Inflammatory macrophage treated with lipopolysaccharide for 1 hour (primary cell): Measurements from ENCODE around the gene MYO5B.
"Not testable (repeated sequence)": the region's sequence is repeated elsewhere in the genome, so short reads cannot be mapped to it uniquely, and the experiment has no call there.

Experiments used
- DNase-seq, 2 donors: peaks; one replicate each; pipeline ENCODE4 v3.0.0-alpha.2; 2020 to 2022

Gene MYO5B

GRCh38 chr18:49846718-49847470, 348.1 kb downstream of the MYO5B start:
- no peak for DNase-seq

DNA sequence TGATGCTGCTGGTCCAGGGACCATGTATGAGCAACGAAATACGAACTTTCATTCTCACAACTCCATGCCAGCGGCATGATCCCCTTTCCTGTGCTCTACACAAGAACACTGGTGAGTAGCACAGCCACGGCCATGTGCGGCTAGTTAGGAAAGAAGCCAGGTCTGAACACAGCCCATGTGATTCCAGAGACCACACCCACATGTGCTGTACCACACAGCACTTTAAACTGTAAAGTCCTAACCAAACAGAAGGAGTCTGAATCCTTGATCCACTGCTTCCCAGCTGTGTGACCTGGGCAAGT, 348.6 kb downstream of the MYO5B start:
- no peak for DNase-seq

GRCh38 chr18:49845629-49846360, 349.2 kb downstream of the MYO5B start:
- no peak for DNase-seq

DNA sequence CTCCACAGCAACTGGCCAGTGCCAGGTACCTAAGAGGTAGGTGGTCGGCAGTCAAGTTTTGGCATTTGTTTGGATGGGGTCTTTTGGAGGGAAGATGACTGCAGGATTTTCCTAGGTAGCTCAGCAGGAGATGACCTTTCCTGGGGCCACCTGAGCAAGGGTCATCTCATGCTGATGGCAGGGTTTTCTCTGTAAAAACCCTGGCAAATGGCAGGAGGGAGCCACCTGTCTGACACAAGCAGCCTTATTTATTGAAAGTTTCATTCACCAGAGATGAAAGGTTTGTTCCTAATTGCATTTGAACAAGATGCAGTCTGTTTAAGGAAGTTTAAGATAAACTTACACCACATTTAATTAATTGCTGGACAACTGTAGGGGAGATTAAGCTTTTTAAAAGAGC, 350.0 kb downstream of the MYO5B start:
- no peak for DNase-seq

DNA sequence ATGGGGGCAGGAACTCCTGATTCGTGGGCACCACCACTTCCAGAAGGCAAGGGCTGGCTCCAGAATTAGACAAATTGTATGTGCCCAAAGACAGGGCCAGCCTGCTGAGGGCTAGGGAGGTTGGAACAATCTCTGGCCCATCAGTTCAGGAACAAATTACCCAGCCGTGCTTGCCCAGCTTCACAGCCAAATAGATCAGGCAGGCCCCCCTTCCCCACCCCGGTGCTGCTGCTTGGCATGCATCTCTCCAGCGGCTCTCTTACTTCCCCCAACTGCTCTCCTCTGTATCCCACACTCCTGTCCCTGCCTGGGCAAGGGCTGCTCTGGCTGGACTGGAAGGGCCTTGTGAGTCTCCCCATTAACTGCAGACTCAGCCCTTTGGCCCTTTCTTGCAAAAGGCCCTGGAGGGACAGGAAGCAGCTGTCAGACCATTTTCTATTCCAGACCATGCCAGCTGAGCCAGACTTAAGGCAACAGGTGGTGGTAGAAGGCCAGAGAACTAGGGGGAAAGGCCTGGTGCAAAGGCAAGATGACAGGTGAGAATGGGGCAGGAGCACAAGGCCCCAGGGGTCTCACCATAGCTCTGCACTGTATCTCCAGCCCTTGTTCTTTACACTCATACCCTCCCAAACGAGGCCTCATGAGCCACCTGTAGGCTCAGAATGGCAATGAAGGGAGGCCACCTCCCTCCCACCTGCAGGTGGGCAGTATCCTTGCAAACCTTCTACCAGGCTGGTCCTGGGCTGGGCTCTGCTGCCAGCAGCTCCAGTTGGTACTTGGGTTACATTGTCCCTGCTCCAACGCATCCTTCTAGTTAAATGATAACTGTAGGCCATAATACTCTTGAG, 350.9 kb downstream of the MYO5B start:
- no peak for DNase-seq

GRCh38 chr18:49843131-49843530, 351.8 kb downstream of the MYO5B start:
- no peak for DNase-seq

DNA sequence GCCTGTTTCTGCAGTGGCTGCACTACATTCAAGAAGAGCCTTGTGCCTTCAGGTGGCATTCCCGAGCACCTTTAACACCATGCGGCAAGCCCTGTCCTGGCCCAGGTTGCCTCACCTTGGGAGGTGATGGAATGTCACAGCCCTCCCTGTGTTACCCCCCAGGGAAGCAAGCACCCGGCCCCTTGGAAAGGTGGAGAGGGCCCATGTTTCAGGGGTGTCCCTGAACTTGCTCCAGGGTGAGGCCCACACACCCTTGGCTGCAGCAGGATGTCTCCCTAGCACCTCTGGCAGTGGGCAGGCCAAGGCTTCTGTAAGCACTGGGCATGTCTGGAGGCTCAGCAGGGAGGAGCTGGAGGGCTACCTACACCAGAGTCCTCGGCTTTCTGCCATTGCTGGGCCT, 352.3 kb downstream of the MYO5B start:
- no peak for DNase-seq

DNA sequence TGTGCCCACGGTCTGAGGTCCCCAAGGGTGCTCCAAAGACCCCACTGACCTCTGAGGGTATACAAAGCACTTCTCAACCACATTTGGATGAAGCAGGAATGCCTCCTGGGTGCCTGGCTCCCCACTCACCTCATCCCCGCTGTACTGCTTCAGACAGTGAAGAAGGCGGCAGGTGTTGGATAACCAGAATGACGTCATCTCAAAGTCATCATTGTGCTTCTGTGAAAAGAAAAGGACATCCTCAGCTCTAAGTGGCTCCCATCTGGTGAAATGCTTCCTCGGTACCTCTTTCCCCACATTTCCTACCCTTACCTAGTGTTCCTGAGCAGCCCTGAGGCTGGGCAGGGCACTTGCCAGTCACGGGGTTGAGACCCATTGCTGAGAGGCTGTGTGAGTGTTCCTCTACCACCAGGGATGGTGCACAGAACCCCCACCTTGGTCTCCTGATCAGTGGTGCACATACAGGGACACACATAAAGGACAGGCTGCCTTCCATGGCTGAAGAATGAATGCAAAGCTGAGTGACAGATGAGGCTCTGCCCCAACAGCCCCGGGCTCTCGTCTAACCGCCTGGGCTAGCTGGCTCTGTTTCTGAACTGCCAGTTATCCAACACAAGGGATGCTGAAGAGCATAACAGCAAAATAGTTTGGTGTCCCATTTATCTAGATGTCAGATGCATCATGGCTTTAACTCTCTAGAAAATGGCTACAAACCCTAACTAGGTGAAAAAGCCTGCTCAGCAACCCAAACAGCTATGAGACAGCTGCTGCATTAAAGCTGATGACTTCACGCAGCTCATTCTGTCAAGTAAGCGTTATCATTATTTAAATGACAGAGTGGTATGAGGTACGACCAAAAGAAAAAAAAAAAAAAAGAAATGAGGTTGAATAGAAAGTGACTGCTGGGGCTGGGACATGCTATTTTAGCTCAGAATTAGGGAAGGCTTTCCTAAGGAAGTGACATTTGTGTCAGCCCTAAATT, 353.4 kb downstream of the MYO5B start:
- no peak for DNase-seq

- DNase-seq: no peak
Observed at GRCh38 chr18:49839012-49839411, 355.9 kb downstream of the MYO5B start.

GRCh38 chr18:49838381-49838780, 356.6 kb downstream of the MYO5B start:
- no peak for DNase-seq

DNA sequence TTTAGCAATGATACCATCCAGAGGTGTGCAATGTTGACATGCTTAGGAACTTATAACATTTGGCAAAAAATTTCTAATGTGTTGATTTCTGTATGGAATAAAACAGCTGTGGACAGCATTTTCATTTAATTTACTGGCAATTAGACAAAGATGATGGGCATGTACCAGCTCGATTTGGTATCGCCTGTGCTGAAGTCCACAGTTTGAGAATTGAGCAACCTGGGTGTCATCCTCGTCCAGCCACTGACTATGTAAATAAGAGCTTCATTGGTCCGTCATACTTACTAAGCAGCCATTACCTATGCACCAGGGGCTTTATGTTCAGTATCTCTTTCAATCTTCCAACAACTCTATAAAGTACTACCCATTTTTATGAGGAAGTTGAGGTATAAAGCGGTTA, 357.1 kb downstream of the MYO5B start:
- no peak for DNase-seq

- DNase-seq: not testable (repeated sequence)
Observed at GRCh38 chr18:49837316-49837835, 357.6 kb downstream of the MYO5B start.

DNA sequence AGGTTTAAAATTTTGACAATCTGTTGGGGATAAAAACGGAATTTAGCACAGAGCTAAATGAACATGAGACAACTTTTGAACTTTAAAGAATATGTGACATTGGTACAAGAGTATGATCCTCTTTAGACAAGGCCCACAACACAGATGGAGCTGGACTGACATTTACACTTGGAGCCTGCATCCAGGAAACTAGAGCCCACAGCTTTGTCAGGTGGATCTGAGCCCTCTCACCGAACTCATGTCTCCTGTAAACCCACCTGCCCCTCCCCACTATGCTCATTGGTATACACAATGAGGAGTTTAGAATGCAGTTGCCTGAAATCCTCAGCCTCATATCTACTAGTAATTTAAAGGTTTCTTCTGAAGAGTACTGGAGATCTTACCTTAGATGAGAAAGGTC, 359.5 kb downstream of the MYO5B start:
- DNase-seq: no peak

DNA sequence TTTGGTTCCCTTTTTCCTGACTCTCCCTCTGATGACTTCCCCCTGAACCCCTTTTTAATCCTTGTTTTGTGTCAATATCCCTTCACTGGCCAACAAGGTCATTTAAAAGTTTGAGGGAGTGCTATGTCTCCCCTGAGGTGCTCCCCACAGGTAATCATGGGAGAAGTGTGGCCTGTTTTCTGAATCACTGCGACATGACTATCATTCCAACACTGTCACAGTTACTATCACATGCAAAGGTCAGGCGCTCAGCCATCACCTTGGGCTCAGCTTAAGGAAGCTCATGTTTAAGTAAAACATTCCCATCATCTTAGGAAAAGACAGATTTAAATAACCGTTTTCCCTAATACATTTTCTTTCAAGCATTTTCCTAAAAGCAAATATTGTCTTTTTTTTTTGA, 360.7 kb downstream of the MYO5B start:
- DNase-seq: no peak

DNA sequence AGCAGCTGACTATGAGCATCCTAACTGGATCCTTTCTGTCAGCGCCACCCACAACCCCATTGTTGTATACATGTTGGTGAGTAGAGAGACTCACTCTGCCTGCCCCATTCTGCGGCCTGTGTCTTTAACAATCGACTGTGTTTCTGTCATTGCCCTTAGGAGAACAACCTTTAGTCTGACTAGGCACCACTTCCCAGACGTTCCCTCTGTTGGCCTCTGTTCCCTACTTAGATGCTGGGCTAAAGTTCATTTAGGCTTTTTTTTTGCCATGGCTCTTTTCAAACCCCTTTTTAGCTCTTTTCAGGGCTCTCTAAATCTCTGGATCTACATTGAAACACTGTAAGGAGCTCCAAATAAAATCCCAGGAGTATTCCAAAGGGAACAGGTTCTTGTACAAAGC, 361.1 kb downstream of the MYO5B start:
- no peak for DNase-seq

DNA sequence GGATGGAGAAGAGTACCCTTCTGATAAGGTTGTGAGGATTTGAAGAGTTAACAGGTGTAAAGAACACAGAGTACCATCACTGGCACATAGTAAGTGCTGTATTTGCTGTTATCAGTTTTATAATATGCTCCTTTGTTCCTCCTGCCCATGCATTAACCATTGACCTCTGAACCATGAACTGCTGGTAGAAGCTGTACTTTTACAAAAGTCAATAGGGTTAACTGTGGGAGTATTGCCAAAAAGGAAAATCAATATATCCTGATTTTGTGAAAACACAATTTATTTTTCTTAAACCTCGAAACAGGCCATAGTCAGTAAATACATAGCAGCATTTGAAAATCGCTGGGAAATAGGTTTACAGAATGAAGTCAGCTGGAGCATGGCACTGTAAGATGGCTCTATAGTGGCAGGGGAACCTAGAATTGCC, 362.7 kb downstream of the MYO5B start:
- no peak for DNase-seq

DNA sequence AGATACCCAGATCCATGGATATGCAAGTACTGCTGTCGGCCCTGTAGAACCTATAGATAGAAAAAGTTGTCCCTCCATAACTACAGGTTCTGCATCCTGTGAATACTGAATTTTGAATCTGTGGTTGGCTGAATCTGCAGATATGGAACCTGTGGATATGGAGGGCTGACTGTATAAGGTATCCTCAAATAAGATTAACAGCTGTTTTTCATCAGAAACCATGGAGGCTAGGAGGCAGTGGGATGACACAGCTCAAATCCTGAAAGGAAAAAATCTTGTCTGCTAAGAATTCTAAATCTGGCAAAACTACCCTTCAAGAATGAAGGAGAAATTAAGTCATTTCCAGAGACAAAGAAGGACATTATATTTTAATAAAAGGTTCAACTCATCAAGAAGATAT, 367.0 kb downstream of the MYO5B start:
- DNase-seq: no peak

GRCh38 chr18:49819823-49820671, 374.9 kb downstream of the MYO5B start:
- no peak for DNase-seq

- no peak for DNase-seq
Observed at GRCh38 chr18:49819071-49819662, 375.8 kb downstream of the MYO5B start.

DNA sequence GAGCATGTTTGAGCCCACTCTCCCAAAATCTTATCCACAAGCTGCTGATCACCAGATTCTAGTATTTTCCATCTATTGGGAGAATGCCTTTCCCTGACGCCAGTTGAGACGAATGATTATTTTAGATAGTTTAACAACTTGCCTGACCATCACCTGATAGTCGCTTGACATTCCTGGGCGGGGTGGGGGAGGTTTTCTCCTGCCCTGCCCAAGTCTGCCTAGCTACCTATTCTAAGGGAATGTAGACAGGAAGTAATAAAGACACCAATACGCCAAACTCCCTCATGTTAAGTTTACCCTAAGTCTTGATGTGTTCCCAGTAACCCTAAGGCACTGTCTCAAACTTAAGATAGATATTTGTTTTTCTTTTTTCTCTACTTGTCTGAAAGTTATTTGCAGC, 377.0 kb downstream of the MYO5B start:
- no peak for DNase-seq

DNA sequence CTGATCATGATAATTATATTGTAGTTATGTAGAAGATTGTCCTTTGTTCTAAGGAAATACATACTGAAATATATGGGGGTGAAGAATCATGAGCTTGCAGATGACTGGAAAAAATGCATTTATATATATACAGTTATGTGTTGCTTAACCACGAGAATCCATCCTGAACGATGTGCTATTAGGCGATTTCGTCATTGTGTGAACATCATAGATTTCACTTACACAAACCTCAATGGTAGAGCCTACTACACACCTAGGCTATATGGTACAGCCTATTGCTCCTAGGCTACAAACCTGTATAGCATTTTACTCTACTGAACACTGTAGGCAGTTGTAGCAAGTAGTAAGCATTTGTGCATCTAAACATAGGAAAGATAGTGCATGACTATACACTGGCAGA, 379.0 kb downstream of the MYO5B start:
- DNase-seq: no peak
